GM12878 (cell line): Measurements from ENCODE around the gene PINK1. TPM values are rescaled to one million over a fixed set of nuclear protein-coding genes. Genes with fewer than 3 reads are reported as not detected.

ENCODE experiments used
- EED ChIP-seq: sonication (generic); IDR thresholded peaks from 2 replicates; pipeline ENCODE4 v1.6.1; 2016; ENCODE audit warnings: antibody characterized with exemption, low read depth
- JUNB ChIP-seq: IDR thresholded peaks from 2 replicates; pipeline ENCODE4 v1.6.1; 2016; ENCODE audit warnings: antibody characterized with exemption, mild to moderate bottlenecking
- MEF2B ChIP-seq: fragments of 450-650 bp; IDR thresholded peaks from 2 replicates; pipeline ENCODE4 v1.6.1; 2018; ENCODE audit warnings: mild to moderate bottlenecking, moderate library complexity; ENCODE audit not compliant: partially characterized antibody, poor library complexity, severe bottlenecking
- MTA3 ChIP-seq: IDR thresholded peaks from 2 replicates; pipeline ENCODE4 v1.6.1; 2012; ENCODE audit warnings: low read length, inconsistent platforms, borderline replicate concordance
- PAX8 ChIP-seq: fragments of 450-650 bp; IDR thresholded peaks from 2 replicates; pipeline ENCODE4 v1.6.1; 2017; ENCODE audit warnings: mild to moderate bottlenecking, moderate library complexity
- PML ChIP-seq: IDR thresholded peaks from 2 replicates; pipeline ENCODE4 v1.6.1; 2012; ENCODE audit warnings: low read length, inconsistent platforms
- POU2F2 ChIP-seq: IDR thresholded peaks from 3 replicates; pipeline ENCODE4 v1.6.1; 2011; ENCODE audit warnings: low read depth, mild to moderate bottlenecking, low read length, borderline replicate concordance
- RBBP5 ChIP-seq: fragments of 200-600 bp; sonication (generic); conservative IDR thresholded peaks from 2 replicates; pipeline ENCODE4 v1.6.1; 2016
- RUNX3 ChIP-seq: IDR thresholded peaks from 2 replicates; pipeline ENCODE4 v1.6.1; 2012; ENCODE audit warnings: low read length, inconsistent platforms
- SPI1 ChIP-seq: IDR thresholded peaks from 2 replicates; pipeline ENCODE4 v1.6.1; 2011; ENCODE audit warnings: low read depth, mild to moderate bottlenecking, low read length, moderate library complexity, borderline replicate concordance; ENCODE audit not compliant: insufficient read depth
- TBL1XR1 ChIP-seq: IDR thresholded peaks from 2 replicates; pipeline ENCODE4 v1.6.1; 2012; ENCODE audit warnings: low read depth, low read length, improper control_type of control experiment
- TCF3 ChIP-seq: IDR thresholded peaks from 2 replicates; pipeline ENCODE4 v1.6.1; 2012; ENCODE audit warnings: low read depth, mild to moderate bottlenecking, low read length, borderline replicate concordance; ENCODE audit not compliant: insufficient read depth
- TCF7 ChIP-seq: IDR thresholded peaks from 2 replicates; pipeline ENCODE4 v1.6.1; 2014; ENCODE audit warnings: antibody characterized with exemption, borderline replicate concordance
- ZNF207 ChIP-seq: fragments of 450-650 bp; IDR thresholded peaks from 2 replicates; pipeline ENCODE4 v1.6.1; 2014; ENCODE audit warnings: antibody characterized with exemption, mild to moderate bottlenecking, borderline replicate concordance
- polyA plus RNA-seq, 11 experiments: library from polyadenylated mRNA; depleted of rRNA in 4 of 11; unstranded in 6 of 11; stranded (reverse) in 5 of 11; fragments of >200 nt; fragmentation: Nextera tagmentation in 4 of 11; fragmentation: Illumina TruSeq in 1 of 11; extraction: Ambion mirVana in 4 of 11; extraction: Trizol in 1 of 11; gene quantifications; 1 replicate in 1 of 11; 2 replicates in 10 of 11; pipeline versions ENCODE4 v1.2.1 to v1.2.3, GENCODE V29; 2011 to 2016; ENCODE audit warnings: inconsistent platforms in 2 of 11, missing spikeins in 2 of 11, low read depth in 1 of 11
- total RNA-seq, 4 experiments: library from RNA; depleted of rRNA in 3 of 4; stranded (reverse); fragments of >200 nt in 3 of 4; fragmentation: Illumina TruSeq in 1 of 4; extraction: Trizol in 1 of 4; gene quantifications; 2 replicates each; pipeline versions ENCODE4 v1.2.1 to v1.2.3, GENCODE V29; 2013 to 2021
- TF ChIP-seq, protein P1 (sequence below): fragments of 450-650 bp; IDR thresholded peaks from 2 replicates; pipeline ENCODE4 v1.6.1; 2017; ENCODE audit warnings: antibody characterized with exemption, mild to moderate bottlenecking, moderate library complexity
- TF ChIP-seq, protein P2 (sequence below): IDR thresholded peaks from 2 replicates; pipeline ENCODE4 v1.6.1; 2011; ENCODE audit warnings: mild to moderate bottlenecking, low read depth, low read length, moderate library complexity; ENCODE audit not compliant: insufficient replicate concordance
- TF ChIP-seq, protein P3 (sequence below): fragments of 450-650 bp; IDR thresholded peaks from 2 replicates; pipeline ENCODE4 v1.6.1; 2017; ENCODE audit warnings: low read depth, mild to moderate bottlenecking, moderate library complexity
- TF ChIP-seq, protein P4 (sequence below): fragments of 450-650 bp; IDR thresholded peaks from 2 replicates; pipeline ENCODE4 v1.6.1; 2017; ENCODE audit warnings: mild to moderate bottlenecking, moderate library complexity
- TF ChIP-seq, protein P5 (sequence below): IDR thresholded peaks from 2 replicates; pipeline ENCODE4 v1.6.1; 2012; ENCODE audit warnings: low read length, inconsistent platforms

The PINK1 gene
- total and polyA plus RNA-seq, 10 of the 15 experiments (the other 5 are each of a cell fraction or from before 2014, with no cell fraction given) = 0.42 to 4.4 (median 1.9) TPM; not detected in 1

DNA sequence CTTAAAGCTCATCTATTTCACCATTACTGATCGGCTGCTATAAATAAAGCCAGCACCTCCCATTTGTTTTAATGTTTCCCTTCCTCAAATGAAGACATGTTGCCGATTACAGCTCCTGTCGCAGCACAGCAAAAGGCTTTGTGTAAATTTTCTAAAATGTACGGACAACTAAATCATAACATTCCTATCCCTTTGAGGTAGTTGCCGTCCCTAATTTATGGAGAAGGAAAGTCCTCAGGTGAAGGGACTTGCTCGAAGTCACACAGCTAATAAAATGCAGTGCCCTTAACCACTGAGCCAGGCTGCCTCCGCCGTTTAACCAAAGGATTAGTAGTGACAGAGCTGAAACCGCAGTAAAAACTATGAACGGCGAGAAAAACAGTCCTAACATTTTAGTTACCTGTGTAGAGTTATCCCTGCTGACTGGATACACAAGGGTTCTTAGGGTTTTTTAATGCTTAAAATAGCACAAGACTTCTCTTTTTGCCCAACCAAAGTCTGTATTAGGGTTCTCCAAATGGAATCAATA, 871 bp downstream of the PINK1 start (continued):
- TF ChIP-seq, protein P1, sequence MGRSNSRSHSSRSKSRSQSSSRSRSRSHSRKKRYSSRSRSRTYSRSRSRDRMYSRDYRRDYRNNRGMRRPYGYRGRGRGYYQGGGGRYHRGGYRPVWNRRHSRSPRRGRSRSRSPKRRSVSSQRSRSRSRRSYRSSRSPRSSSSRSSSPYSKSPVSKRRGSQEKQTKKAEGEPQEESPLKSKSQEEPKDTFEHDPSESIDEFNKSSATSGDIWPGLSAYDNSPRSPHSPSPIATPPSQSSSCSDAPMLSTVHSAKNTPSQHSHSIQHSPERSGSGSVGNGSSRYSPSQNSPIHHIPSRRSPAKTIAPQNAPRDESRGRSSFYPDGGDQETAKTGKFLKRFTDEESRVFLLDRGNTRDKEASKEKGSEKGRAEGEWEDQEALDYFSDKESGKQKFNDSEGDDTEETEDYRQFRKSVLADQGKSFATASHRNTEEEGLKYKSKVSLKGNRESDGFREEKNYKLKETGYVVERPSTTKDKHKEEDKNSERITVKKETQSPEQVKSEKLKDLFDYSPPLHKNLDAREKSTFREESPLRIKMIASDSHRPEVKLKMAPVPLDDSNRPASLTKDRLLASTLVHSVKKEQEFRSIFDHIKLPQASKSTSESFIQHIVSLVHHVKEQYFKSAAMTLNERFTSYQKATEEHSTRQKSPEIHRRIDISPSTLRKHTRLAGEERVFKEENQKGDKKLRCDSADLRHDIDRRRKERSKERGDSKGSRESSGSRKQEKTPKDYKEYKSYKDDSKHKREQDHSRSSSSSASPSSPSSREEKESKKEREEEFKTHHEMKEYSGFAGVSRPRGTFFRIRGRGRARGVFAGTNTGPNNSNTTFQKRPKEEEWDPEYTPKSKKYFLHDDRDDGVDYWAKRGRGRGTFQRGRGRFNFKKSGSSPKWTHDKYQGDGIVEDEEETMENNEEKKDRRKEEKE = no peak
- TF ChIP-seq PML (no peak), ZNF207 (no peak), JUNB (no peak), MTA3 (no peak), TCF3 (no peak), SPI1 (no peak), RBBP5 (no peak), POU2F2 (no peak), TBL1XR1 (no peak), RUNX3 (peak; percentile 48), EED (no peak), MEF2B (no peak), TCF7 (no peak), PAX8 (no peak)
- TF ChIP-seq, protein P2, sequence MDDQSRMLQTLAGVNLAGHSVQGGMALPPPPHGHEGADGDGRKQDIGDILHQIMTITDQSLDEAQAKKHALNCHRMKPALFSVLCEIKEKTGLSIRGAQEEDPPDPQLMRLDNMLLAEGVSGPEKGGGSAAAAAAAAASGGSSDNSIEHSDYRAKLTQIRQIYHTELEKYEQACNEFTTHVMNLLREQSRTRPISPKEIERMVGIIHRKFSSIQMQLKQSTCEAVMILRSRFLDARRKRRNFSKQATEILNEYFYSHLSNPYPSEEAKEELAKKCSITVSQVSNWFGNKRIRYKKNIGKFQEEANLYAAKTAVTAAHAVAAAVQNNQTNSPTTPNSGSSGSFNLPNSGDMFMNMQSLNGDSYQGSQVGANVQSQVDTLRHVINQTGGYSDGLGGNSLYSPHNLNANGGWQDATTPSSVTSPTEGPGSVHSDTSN = no peak
- TF ChIP-seq, protein P3, sequence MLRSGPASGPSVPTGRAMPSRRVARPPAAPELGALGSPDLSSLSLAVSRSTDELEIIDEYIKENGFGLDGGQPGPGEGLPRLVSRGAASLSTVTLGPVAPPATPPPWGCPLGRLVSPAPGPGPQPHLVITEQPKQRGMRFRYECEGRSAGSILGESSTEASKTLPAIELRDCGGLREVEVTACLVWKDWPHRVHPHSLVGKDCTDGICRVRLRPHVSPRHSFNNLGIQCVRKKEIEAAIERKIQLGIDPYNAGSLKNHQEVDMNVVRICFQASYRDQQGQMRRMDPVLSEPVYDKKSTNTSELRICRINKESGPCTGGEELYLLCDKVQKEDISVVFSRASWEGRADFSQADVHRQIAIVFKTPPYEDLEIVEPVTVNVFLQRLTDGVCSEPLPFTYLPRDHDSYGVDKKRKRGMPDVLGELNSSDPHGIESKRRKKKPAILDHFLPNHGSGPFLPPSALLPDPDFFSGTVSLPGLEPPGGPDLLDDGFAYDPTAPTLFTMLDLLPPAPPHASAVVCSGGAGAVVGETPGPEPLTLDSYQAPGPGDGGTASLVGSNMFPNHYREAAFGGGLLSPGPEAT = 0 out of 2 replicates have a peak, but pooled peaks have one; percentile 24
- TF ChIP-seq, protein P4, sequence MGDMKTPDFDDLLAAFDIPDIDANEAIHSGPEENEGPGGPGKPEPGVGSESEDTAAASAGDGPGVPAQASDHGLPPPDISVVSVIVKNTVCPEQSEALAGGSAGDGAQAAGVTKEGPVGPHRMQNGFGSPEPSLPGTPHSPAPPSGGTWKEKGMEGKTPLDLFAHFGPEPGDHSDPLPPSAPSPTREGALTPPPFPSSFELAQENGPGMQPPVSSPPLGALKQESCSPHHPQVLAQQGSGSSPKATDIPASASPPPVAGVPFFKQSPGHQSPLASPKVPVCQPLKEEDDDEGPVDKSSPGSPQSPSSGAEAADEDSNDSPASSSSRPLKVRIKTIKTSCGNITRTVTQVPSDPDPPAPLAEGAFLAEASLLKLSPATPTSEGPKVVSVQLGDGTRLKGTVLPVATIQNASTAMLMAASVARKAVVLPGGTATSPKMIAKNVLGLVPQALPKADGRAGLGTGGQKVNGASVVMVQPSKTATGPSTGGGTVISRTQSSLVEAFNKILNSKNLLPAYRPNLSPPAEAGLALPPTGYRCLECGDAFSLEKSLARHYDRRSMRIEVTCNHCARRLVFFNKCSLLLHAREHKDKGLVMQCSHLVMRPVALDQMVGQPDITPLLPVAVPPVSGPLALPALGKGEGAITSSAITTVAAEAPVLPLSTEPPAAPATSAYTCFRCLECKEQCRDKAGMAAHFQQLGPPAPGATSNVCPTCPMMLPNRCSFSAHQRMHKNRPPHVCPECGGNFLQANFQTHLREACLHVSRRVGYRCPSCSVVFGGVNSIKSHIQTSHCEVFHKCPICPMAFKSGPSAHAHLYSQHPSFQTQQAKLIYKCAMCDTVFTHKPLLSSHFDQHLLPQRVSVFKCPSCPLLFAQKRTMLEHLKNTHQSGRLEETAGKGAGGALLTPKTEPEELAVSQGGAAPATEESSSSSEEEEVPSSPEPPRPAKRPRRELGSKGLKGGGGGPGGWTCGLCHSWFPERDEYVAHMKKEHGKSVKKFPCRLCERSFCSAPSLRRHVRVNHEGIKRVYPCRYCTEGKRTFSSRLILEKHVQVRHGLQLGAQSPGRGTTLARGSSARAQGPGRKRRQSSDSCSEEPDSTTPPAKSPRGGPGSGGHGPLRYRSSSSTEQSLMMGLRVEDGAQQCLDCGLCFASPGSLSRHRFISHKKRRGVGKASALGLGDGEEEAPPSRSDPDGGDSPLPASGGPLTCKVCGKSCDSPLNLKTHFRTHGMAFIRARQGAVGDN = peak; percentile 38; the same call in 1 of the 2 replicates
- TF ChIP-seq, protein P5, sequence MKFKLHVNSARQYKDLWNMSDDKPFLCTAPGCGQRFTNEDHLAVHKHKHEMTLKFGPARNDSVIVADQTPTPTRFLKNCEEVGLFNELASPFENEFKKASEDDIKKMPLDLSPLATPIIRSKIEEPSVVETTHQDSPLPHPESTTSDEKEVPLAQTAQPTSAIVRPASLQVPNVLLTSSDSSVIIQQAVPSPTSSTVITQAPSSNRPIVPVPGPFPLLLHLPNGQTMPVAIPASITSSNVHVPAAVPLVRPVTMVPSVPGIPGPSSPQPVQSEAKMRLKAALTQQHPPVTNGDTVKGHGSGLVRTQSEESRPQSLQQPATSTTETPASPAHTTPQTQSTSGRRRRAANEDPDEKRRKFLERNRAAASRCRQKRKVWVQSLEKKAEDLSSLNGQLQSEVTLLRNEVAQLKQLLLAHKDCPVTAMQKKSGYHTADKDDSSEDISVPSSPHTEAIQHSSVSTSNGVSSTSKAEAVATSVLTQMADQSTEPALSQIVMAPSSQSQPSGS = no peak
